Measurements from ENCODE around the gene DAP. TPM values are rescaled to one million over a fixed set of nuclear protein-coding genes. Genes with fewer than 3 reads are reported as not detected.

The DAP gene
- total RNA-seq, 2 experiments from 2014 or later = 42.5 to 45.3 TPM

- TF ChIP-seq CTCF (IDR thresholded peaks at IDR 0.05) = no peak
- Mint-ChIP-seq H3K9me3 (no peaks in the 10 kb centered on the region), H3K4me3 (no peak overlapping the region), H3K36me3 (ENCODE audit: low read depth) (peaks cover 47% of the 10 kb centered on the region), H3K27me3 (no peaks in the 10 kb centered on the region), H3K4me1 (ENCODE audit: low read depth) (no peaks in the 10 kb centered on the region), H3K27ac (no peak overlapping the region)
- intact Hi-C loops (cut with micrococcal nuclease) = no loop called here
- ChIA-PET CTCF (no interaction called here), POLR2A (no interaction called here)
- ATAC-seq = no peak
- DNase-seq = no peak
Measured at GRCh38 chr5:10744681-10745080, 16.4 kb downstream of the DAP start.

GRCh38 chr5:10743951-10744350 is 17.1 kb downstream of the DAP start:
- H3K4me3 Mint-ChIP-seq = no peak overlapping the region
- peaks cover 53% of the 10 kb centered on the region for H3K36me3 Mint-ChIP-seq (ENCODE audit: low read depth)
- DNase-seq = no peak
- CTCF ChIA-PET = interaction anchor here (1.2 kb wide), 1 partner anchor 43 kb away, joined by 3 read pairs; no protein-coding TSS in a partner anchor
- no peaks in the 10 kb centered on the region for H3K4me1 Mint-ChIP-seq (ENCODE audit: low read depth)
- H3K27ac Mint-ChIP-seq = no peak overlapping the region
- TF ChIP-seq CTCF (IDR thresholded peaks at IDR 0.05) = no peak
- no peaks in the 10 kb centered on the region for H3K27me3 Mint-ChIP-seq
- intact Hi-C loops (cut with micrococcal nuclease) = no loop called here
- H3K9me3 Mint-ChIP-seq = no peaks in the 10 kb centered on the region
- ATAC-seq = no peak
- POLR2A ChIA-PET = interaction anchor here (0.6 kb wide), 1 partner anchor 17 kb away, joined by 3 read pairs; the partner anchor contains the start of gene DAP

GRCh38 chr5:10743526-10743925 is 17.5 kb downstream of the DAP start:
- Mint-ChIP-seq H3K9me3 (no peaks in the 10 kb centered on the region), H3K27ac (no peak overlapping the region), H3K4me3 (no peak overlapping the region), H3K4me1 (ENCODE audit: low read depth) (peaks cover 2% of the 10 kb centered on the region), H3K27me3 (no peaks in the 10 kb centered on the region), H3K36me3 (ENCODE audit: low read depth) (peaks cover 56% of the 10 kb centered on the region)
- intact Hi-C loops (cut with micrococcal nuclease) = no loop called here
- ATAC-seq = no peak
- ChIA-PET CTCF (interaction anchor here (1.2 kb wide), 1 partner anchor 42 kb away, joined by 3 read pairs; no protein-coding TSS in a partner anchor), POLR2A (interaction anchor here (0.6 kb wide), 1 partner anchor 17 kb away, joined by 3 read pairs; the partner anchor contains the start of gene DAP)
- no peak for DNase-seq
- no peak for TF ChIP-seq CTCF (IDR thresholded peaks at IDR 0.05)

GRCh38 chr5:10741661-10742060 is 19.4 kb downstream of the DAP start:
- ATAC-seq = no peak
- intact Hi-C loops (cut with micrococcal nuclease) = no loop called here
- H3K27me3 Mint-ChIP-seq = no peaks in the 10 kb centered on the region
- H3K27ac Mint-ChIP-seq = no peak overlapping the region
- no peak overlapping the region for H3K4me3 Mint-ChIP-seq
- no peak for DNase-seq
- no peak for TF ChIP-seq CTCF (IDR thresholded peaks at IDR 0.05)
- no peaks in the 10 kb centered on the region for H3K9me3 Mint-ChIP-seq
- H3K4me1 Mint-ChIP-seq (ENCODE audit: low read depth) = peaks cover 2% of the 10 kb centered on the region
- POLR2A ChIA-PET = interaction anchor here (1.0 to 1.2 kb wide), 2 partner anchors 12 to 13 kb away, joined by 3 to 4 read pairs; no protein-coding TSS in a partner anchor
- H3K36me3 Mint-ChIP-seq (ENCODE audit: low read depth) = peaks cover 53% of the 10 kb centered on the region
- CTCF ChIA-PET = no interaction called here

- no peak for TF ChIP-seq CTCF (IDR thresholded peaks at IDR 0.05)
- no peak overlapping the region for H3K4me3 Mint-ChIP-seq
- peaks cover 46% of the 10 kb centered on the region for H3K36me3 Mint-ChIP-seq (ENCODE audit: low read depth)
- peaks cover 4% of the 10 kb centered on the region for H3K4me1 Mint-ChIP-seq (ENCODE audit: low read depth)
- CTCF ChIA-PET = interaction anchor here (1.2 kb wide), 1 partner anchor 51 kb away, joined by 3 read pairs; no protein-coding TSS in a partner anchor
- DNase-seq (no peak), ATAC-seq (no peak)
- H3K9me3 Mint-ChIP-seq = no peaks in the 10 kb centered on the region
- H3K27ac Mint-ChIP-seq = no peak overlapping the region
- H3K27me3 Mint-ChIP-seq = no peaks in the 10 kb centered on the region
- POLR2A ChIA-PET = interaction anchor here (0.6 kb wide), 1 partner anchor 8 kb away, joined by 3 read pairs; no protein-coding TSS in a partner anchor
- intact Hi-C loops (cut with micrococcal nuclease) = no loop called here
Measured at GRCh38 chr5:10740384-10740783, 20.6 kb downstream of the DAP start.
